HEK293 (cell line): ENCODE results near the gene FBXO21.

Experiments
- CTCF ChIA-PET: fragments of 350-600 bp; formaldehyde crosslinking; extraction: SDS; loops from one replicate; lab custom pipeline; 2021; ENCODE audit warnings: antibody characterized with exemption; lab: Yijun Ruan, JAX
- POLR2A ChIA-PET: fragments of 300-600 bp; formaldehyde crosslinking; extraction: SDS; loops from one replicate; lab custom pipeline; 2020; ENCODE audit warnings: antibody characterized with exemption, inconsistent platforms; lab: Yijun Ruan, JAX
- H3K27ac ChIP-seq: fragments of 200-500 bp; sonication (Bioruptor generic); 2 replicates; pipeline ENCODE4 v1.5.1; 2014; ENCODE audit warnings: low read depth, low read length, control low read depth, inconsistent platforms; ENCODE audit errors: extremely low read depth
- H3K36me3 ChIP-seq, 2 experiments: fragments of 200-500 bp in 1 of 2; sonication (Bioruptor generic) in 1 of 2; 1 replicate in 1 of 2; 2 replicates in 1 of 2; pipeline ENCODE4 v1.5.1; 2014 to 2017; ENCODE audit warnings: inconsistent platforms in 2 of 2, low read length in 2 of 2; ENCODE audit not compliant: control insufficient read depth in 2 of 2, insufficient read depth in 1 of 2
- H3K4me1 ChIP-seq: fragments of 200-500 bp; sonication (Bioruptor generic); 2 replicates; pipeline ENCODE4 v1.5.1; 2014; ENCODE audit warnings: mild to moderate bottlenecking, low read length, inconsistent platforms; ENCODE audit not compliant: control insufficient read depth, insufficient read depth
- H3K4me3 ChIP-seq: 2 replicates; pipeline ENCODE4 v1.5.1; 2011; ENCODE audit warnings: low read depth, mild to moderate bottlenecking, control low read depth, low read length, moderate library complexity
- H3K9me3 ChIP-seq: fragments of 200-500 bp; sonication (Bioruptor generic); 2 replicates; pipeline ENCODE4 v1.5.1; 2014; ENCODE audit warnings: low read depth, low read length, inconsistent platforms; ENCODE audit not compliant: control insufficient read depth, insufficient read depth
- FEZF1 ChIP-seq: fragments of 450-650 bp; formaldehyde crosslinking; IDR thresholded peaks from 2 replicates; pipeline ENCODE4 v1.5.1; 2016; ENCODE audit warnings: missing biosample characterization, missing genetic modification characterization
- GLIS1 ChIP-seq: fragments of 450-650 bp; formaldehyde crosslinking; IDR thresholded peaks from 2 replicates; pipeline ENCODE4 v1.5.1; 2016; ENCODE audit warnings: missing biosample characterization, missing genetic modification characterization
- KLF17 ChIP-seq: fragments of 450-650 bp; formaldehyde crosslinking; IDR thresholded peaks from 2 replicates; pipeline ENCODE4 v1.5.1; 2016; ENCODE audit warnings: missing biosample characterization, missing genetic modification characterization
- PRDM4 ChIP-seq: fragments of 450-650 bp; formaldehyde crosslinking; IDR thresholded peaks from 2 replicates; pipeline ENCODE4 v1.5.1; 2017; ENCODE audit warnings: missing biosample characterization, missing genetic modification characterization
- PRDM6 ChIP-seq: fragments of 450-650 bp; formaldehyde crosslinking; IDR thresholded peaks from 2 replicates; pipeline ENCODE4 v1.5.1; 2017; ENCODE audit warnings: missing biosample characterization, missing genetic modification characterization
- SCRT2 ChIP-seq: fragments of 450-650 bp; formaldehyde crosslinking; IDR thresholded peaks from 2 replicates; pipeline ENCODE4 v1.5.1; 2016; ENCODE audit warnings: missing biosample characterization, missing genetic modification characterization
- ZBTB8A ChIP-seq: fragments of 450-650 bp; formaldehyde crosslinking; IDR thresholded peaks from 2 replicates; pipeline ENCODE4 v1.5.1; 2016; ENCODE audit warnings: missing biosample characterization, missing genetic modification characterization
- ZNF138 ChIP-seq: fragments of 450-650 bp; formaldehyde crosslinking; IDR thresholded peaks from 2 replicates; pipeline ENCODE4 v1.5.1; 2016; ENCODE audit warnings: missing biosample characterization, missing genetic modification characterization, borderline replicate concordance
- ZNF214 ChIP-seq: fragments of 450-650 bp; formaldehyde crosslinking; IDR thresholded peaks from 2 replicates; pipeline ENCODE4 v1.5.1; 2017; ENCODE audit warnings: missing biosample characterization, mild to moderate bottlenecking, missing genetic modification characterization, borderline replicate concordance
- ZNF266 ChIP-seq: fragments of 450-650 bp; formaldehyde crosslinking; IDR thresholded peaks from 2 replicates; pipeline ENCODE4 v1.5.1; 2016; ENCODE audit warnings: missing biosample characterization, missing genetic modification characterization, low read depth
- ZNF600 ChIP-seq: fragments of 450-650 bp; formaldehyde crosslinking; IDR thresholded peaks from 2 replicates; pipeline ENCODE4 v1.5.1; 2016; ENCODE audit warnings: missing biosample characterization, missing genetic modification characterization
- ZNF624 ChIP-seq: fragments of 450-650 bp; formaldehyde crosslinking; IDR thresholded peaks from 2 replicates; pipeline ENCODE4 v1.5.1; 2017; ENCODE audit warnings: missing biosample characterization, missing genetic modification characterization
- ZNF830 ChIP-seq: fragments of 450-650 bp; IDR thresholded peaks from 2 replicates; pipeline ENCODE4 v1.5.0; 2018; ENCODE audit warnings: missing biosample characterization, missing genetic modification characterization, low read depth, mild to moderate bottlenecking, moderate library complexity
- TF ChIP-seq, protein P1 (sequence below): fragments of 450-650 bp; formaldehyde crosslinking; IDR thresholded peaks from 2 replicates; pipeline ENCODE4 v1.5.1; 2016; ENCODE audit warnings: missing biosample characterization, missing genetic modification characterization

The FBXO21 gene

DNA sequence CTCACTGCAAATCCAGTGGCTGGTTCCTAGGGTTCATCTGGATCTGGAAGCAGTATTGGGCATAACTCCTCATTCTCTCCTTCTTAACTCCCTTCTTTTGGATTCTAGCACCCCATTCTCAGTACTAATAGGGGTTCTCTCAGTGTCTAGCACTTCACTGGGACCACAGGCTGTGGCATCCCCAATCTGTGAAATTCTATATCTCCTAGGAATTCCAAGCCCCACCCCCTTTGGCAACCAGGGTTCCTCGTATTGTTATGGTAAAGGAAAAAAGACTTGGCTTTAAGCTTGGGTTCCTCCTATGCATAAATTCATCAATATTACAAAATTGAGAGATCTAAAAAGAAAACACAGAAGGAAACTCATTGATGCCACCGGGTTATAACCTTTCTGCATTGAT lies 45.0 kb upstream of the FBXO21 start (continued):
- no peak for TF ChIP-seq KLF17 (tag by site-specific recombination)
- no peak for TF ChIP-seq FEZF1 (tag by site-specific recombination)
- TF ChIP-seq ZNF214 (tag by site-specific recombination) = no peak
- TF ChIP-seq ZNF266 = no peak
- TF ChIP-seq GLIS1 (tag by site-specific recombination) = no peak
- no peak for TF ChIP-seq ZNF600 (tag by site-specific recombination)
- no peak for TF ChIP-seq ZNF138 (tag by site-specific recombination)
- no peak for TF ChIP-seq PRDM6 (tag by site-specific recombination)
- TF ChIP-seq PRDM4 (tag by site-specific recombination) = no peak

DNA sequence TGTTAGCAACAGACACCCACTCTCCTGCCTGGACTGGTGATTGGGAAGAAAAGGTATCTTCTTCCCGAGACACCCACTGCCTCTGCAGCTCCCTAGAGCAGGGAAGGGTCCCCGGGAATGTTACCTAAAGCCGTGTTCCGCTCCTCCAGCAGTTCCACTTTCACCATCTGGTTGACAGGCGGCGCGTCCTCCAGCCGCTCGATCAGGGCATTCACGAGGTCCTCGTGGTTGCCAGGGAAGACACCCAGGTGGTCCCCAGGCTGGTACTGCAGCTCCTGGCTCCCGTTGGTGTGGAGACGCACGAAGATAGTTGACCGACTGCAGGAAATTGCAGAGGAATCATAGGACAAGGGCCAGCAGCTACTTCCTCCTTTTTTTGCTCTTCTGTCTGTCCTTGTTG lies 44.2 kb upstream of the FBXO21 start:
- Histone ChIP-seq H3K27ac (no peak overlapping the region), H3K36me3 (no peaks in the 10 kb centered on the region), H3K4me1 (no peaks in the 10 kb centered on the region), H3K9me3 (no peaks in the 10 kb centered on the region), H3K4me3 (no peak overlapping the region)
- ChIA-PET CTCF (interaction anchor here (0.5 to 7.0 kb wide), 10 partner anchors 16 to 697 kb away, joined by 3 to 75 read pairs (median 4); no protein-coding TSS in a partner anchor), POLR2A (no interaction called here)
- TF ChIP-seq, protein P1, sequence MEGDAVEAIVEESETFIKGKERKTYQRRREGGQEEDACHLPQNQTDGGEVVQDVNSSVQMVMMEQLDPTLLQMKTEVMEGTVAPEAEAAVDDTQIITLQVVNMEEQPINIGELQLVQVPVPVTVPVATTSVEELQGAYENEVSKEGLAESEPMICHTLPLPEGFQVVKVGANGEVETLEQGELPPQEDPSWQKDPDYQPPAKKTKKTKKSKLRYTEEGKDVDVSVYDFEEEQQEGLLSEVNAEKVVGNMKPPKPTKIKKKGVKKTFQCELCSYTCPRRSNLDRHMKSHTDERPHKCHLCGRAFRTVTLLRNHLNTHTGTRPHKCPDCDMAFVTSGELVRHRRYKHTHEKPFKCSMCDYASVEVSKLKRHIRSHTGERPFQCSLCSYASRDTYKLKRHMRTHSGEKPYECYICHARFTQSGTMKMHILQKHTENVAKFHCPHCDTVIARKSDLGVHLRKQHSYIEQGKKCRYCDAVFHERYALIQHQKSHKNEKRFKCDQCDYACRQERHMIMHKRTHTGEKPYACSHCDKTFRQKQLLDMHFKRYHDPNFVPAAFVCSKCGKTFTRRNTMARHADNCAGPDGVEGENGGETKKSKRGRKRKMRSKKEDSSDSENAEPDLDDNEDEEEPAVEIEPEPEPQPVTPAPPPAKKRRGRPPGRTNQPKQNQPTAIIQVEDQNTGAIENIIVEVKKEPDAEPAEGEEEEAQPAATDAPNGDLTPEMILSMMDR (tag by site-specific recombination) = no peak
- TF ChIP-seq ZNF830 (no peak), ZBTB8A (tag by site-specific recombination) (no peak)
- TF ChIP-seq, all 188 proteins: peak for 0

GRCh38 chr12:117231750-117232149 lies 41.5 kb upstream of the FBXO21 start:
- POLR2A ChIA-PET = no interaction called here
- TF ChIP-seq SCRT2 = peak; percentile 29; the same call in 1 of the 2 replicates
- no peak for TF ChIP-seq ZNF624
- Histone ChIP-seq H3K9me3 (no peaks in the 10 kb centered on the region), H3K4me1 (no peaks in the 10 kb centered on the region), H3K36me3 (no peaks in the 10 kb centered on the region), H3K27ac (no peak overlapping the region), H3K4me3 (no peak overlapping the region)
- CTCF ChIA-PET = interaction anchor here (0.5 to 7.0 kb wide), 14 partner anchors 8 to 1943 kb away, joined by 3 to 75 read pairs (median 4); no protein-coding TSS in a partner anchor
